Muscle layer of colon (tissue), 2 donors: ENCODE measurements around the gene CPPED1.

Source experiments
- H3K27ac ChIP-seq: one replicate; pipeline ENCODE4 v1.7.0; 2013; ENCODE audit warnings: low read depth, mild to moderate bottlenecking, low read length, moderate library complexity
- H3K27me3 ChIP-seq, 2 donors: one replicate each; pipeline ENCODE4 v1.7.0; 2013; ENCODE audit warnings: low read length in 2 of 2, mild to moderate bottlenecking in 2 of 2; ENCODE audit not compliant: insufficient read depth in 2 of 2, control insufficient read depth in 1 of 2
- H3K36me3 ChIP-seq: one replicate; pipeline ENCODE4 v1.7.0; 2013; ENCODE audit warnings: mild to moderate bottlenecking, low read length; ENCODE audit not compliant: insufficient read depth
- H3K4me1 ChIP-seq: one replicate; pipeline ENCODE4 v1.7.0; 2013; ENCODE audit warnings: mild to moderate bottlenecking, low read length; ENCODE audit not compliant: insufficient read depth
- H3K4me3 ChIP-seq, 2 donors: one replicate each; pipeline ENCODE4 v1.7.0; 2013; ENCODE audit warnings: low read length in 2 of 2, low read depth in 1 of 2, mild to moderate bottlenecking in 1 of 2, moderate library complexity in 1 of 2
- H3K9ac ChIP-seq: one replicate; pipeline ENCODE4 v1.7.0; 2013; ENCODE audit warnings: low read length
- H3K9me3 ChIP-seq: one replicate; pipeline ENCODE4 v1.7.0; 2013; ENCODE audit warnings: mild to moderate bottlenecking, low read length
- donor health status: abdominal sarcoma.
- donor health status: Adenocarcinoma of cecum.

Gene CPPED1

GRCh38 chr16:12695454-12695853, 108.2 kb downstream of the CPPED1 start:
- H3K27me3 ChIP-seq: no peaks in the 10 kb centered on the region

GRCh38 chr16:12690024-12690423, 113.7 kb downstream of the CPPED1 start:
- H3K4me1 ChIP-seq: no peaks in the 10 kb centered on the region
- no peak overlapping the region for H3K27ac ChIP-seq
- no peaks in the 10 kb centered on the region for H3K36me3 ChIP-seq
- H3K4me3 ChIP-seq: no peak overlapping the region
- H3K9ac ChIP-seq: no peak overlapping the region
- H3K27me3 ChIP-seq: no peaks in the 10 kb centered on the region
- no peaks in the 10 kb centered on the region for H3K9me3 ChIP-seq

More at GRCh38 chr16:12695454-12695853, 108.2 kb downstream of the CPPED1 start:
- H3K9me3 ChIP-seq: no peaks in the 10 kb centered on the region
- H3K4me3 ChIP-seq: no peak overlapping the region
- no peaks in the 10 kb centered on the region for H3K4me1 ChIP-seq
- no peak overlapping the region for H3K27ac ChIP-seq
- H3K36me3 ChIP-seq: no peaks in the 10 kb centered on the region
- no peak overlapping the region for H3K9ac ChIP-seq

GRCh38 chr16:12688951-12689850, 114.5 kb downstream of the CPPED1 start:
- H3K4me3 ChIP-seq: no peak overlapping the region
- H3K36me3 ChIP-seq: no peaks in the 10 kb centered on the region
- no peak overlapping the region for H3K9ac ChIP-seq
- no peak overlapping the region for H3K27ac ChIP-seq
- no peaks in the 10 kb centered on the region for H3K9me3 ChIP-seq
- H3K4me1 ChIP-seq: no peaks in the 10 kb centered on the region
- H3K27me3 ChIP-seq: no peaks in the 10 kb centered on the region

GRCh38 chr16:12685806-12686205, 117.9 kb downstream of the CPPED1 start:
- Histone ChIP-seq H3K9me3 (no peaks in the 10 kb centered on the region), H3K36me3 (no peaks in the 10 kb centered on the region), H3K27me3 (no peaks in the 10 kb centered on the region), H3K9ac (no peak overlapping the region), H3K27ac (no peak overlapping the region), H3K4me3 (no peak overlapping the region), H3K4me1 (no peaks in the 10 kb centered on the region)

- no peaks in the 10 kb centered on the region for H3K9me3 ChIP-seq
- no peaks in the 10 kb centered on the region for H3K36me3 ChIP-seq
- no peaks in the 10 kb centered on the region for H3K4me1 ChIP-seq
- no peak overlapping the region for H3K27ac ChIP-seq
- H3K4me3 ChIP-seq: no peak overlapping the region
- H3K27me3 ChIP-seq: no peaks in the 10 kb centered on the region
- H3K9ac ChIP-seq: no peak overlapping the region
Measured at GRCh38 chr16:12682432-12683165, 121.1 kb downstream of the CPPED1 start.

- Histone ChIP-seq H3K27ac (no peak overlapping the region), H3K4me1 (no peaks in the 10 kb centered on the region), H3K9ac (no peak overlapping the region), H3K4me3 (no peak overlapping the region), H3K9me3 (no peaks in the 10 kb centered on the region), H3K36me3 (no peaks in the 10 kb centered on the region), H3K27me3 (no peaks in the 10 kb centered on the region)
Measured at GRCh38 chr16:12681653-12682052, 122.0 kb downstream of the CPPED1 start.

GRCh38 chr16:12680531-12680930, 123.2 kb downstream of the CPPED1 start:
- Histone ChIP-seq H3K9me3 (no peaks in the 10 kb centered on the region), H3K27ac (no peak overlapping the region), H3K4me3 (no peak overlapping the region), H3K36me3 (no peaks in the 10 kb centered on the region), H3K9ac (no peak overlapping the region), H3K27me3 (no peaks in the 10 kb centered on the region), H3K4me1 (no peaks in the 10 kb centered on the region)

- Histone ChIP-seq H3K27ac (no peak overlapping the region), H3K36me3 (no peaks in the 10 kb centered on the region), H3K9me3 (no peaks in the 10 kb centered on the region), H3K27me3 (no peaks in the 10 kb centered on the region), H3K4me1 (no peaks in the 10 kb centered on the region), H3K4me3 (no peak overlapping the region), H3K9ac (no peak overlapping the region)
Measured at GRCh38 chr16:12679660-12680272, 123.9 kb downstream of the CPPED1 start.

- no peak overlapping the region for H3K4me3 ChIP-seq
- H3K27ac ChIP-seq: no peak overlapping the region
- no peaks in the 10 kb centered on the region for H3K36me3 ChIP-seq
- no peaks in the 10 kb centered on the region for H3K4me1 ChIP-seq
- no peaks in the 10 kb centered on the region for H3K9me3 ChIP-seq
- no peak overlapping the region for H3K9ac ChIP-seq
- no peaks in the 10 kb centered on the region for H3K27me3 ChIP-seq
Measured at GRCh38 chr16:12678983-12679382, 124.7 kb downstream of the CPPED1 start.

- Histone ChIP-seq H3K9ac (no peak overlapping the region), H3K9me3 (no peaks in the 10 kb centered on the region), H3K27ac (no peak overlapping the region), H3K36me3 (no peaks in the 10 kb centered on the region), H3K27me3 (no peaks in the 10 kb centered on the region), H3K4me1 (no peaks in the 10 kb centered on the region), H3K4me3 (no peak overlapping the region)
Measured at GRCh38 chr16:12677502-12677901, 126.2 kb downstream of the CPPED1 start.

- Histone ChIP-seq H3K36me3 (no peaks in the 10 kb centered on the region), H3K4me1 (no peaks in the 10 kb centered on the region), H3K9me3 (no peaks in the 10 kb centered on the region), H3K27ac (no peak overlapping the region), H3K9ac (no peak overlapping the region), H3K27me3 (no peaks in the 10 kb centered on the region), H3K4me3 (no peak overlapping the region)
Measured at GRCh38 chr16:12675852-12676251, 127.8 kb downstream of the CPPED1 start.
